ENCODE measurements around the gene GPR132. TPM values are rescaled to one million over a fixed set of nuclear protein-coding genes. Genes with fewer than 3 reads are reported as not detected.

The GPR132 gene
- total and polyA plus RNA-seq, 2 of the 8 experiments (the other 6 are each of a cell fraction or from before 2014, with no cell fraction given) = 0.11 TPM; not detected in 1

- H3K4me2 ChIP-seq (ENCODE audit: insufficient read depth in 1 of 2, low read depth in 2 of 2, low read length in 2 of 2) = no peak overlapping the region
- H4K5ac ChIP-seq (ENCODE audit: insufficient read length, low read depth, low read length) = no peak overlapping the region
- DNase-seq (ENCODE audit: low read depth in 1 of 2, low spot score in 2 of 2) = no peak
- peaks cover 0 to 4% of the 10 kb centered on the region in 2 experiments for H4K20me1 ChIP-seq (replicated peaks in 1 of 2; ENCODE audit: control insufficient read depth in 1 of 2, insufficient read depth in 2 of 2, low read length in 2 of 2)
- no peak overlapping the region for H3K23ac ChIP-seq (ENCODE audit: insufficient read length)
- H3K23me2 ChIP-seq (ENCODE audit: low read depth, low read length) = peaks cover 2% of the 10 kb centered on the region; the same call in 1 of the 2 replicates
- peaks cover 0 to 29% (median 16%) of the 10 kb centered on the region in 4 experiments; a peak in 6 of 7 replicates for H3K27me3 ChIP-seq (replicated peaks in 1 of 4; ENCODE audit: control insufficient read depth in 3 of 4, extremely low read depth in 1 of 4, insufficient read depth in 3 of 4, low read length in 3 of 4)
- H3K36me3 ChIP-seq (ENCODE audit: control insufficient read depth in 2 of 4, insufficient read depth in 4 of 4, low read length in 3 of 4) = no peaks in the 10 kb centered on the region
- WGBS, 2 experiments (ENCODE audit: extremely low coverage in 1 of 2, insufficient coverage in 1 of 2, insufficient read length in 1 of 2, insufficient replicate concordance in 2 of 2, low coverage in 1 of 2, low lambda C conversion rate in 2 of 2, missing lambda C conversion rate in 1 of 2) = 87% methylated on average over 14 of the region's 15 CpGs; no CpG with 5 or more reads in 1 of the 2 experiments
- TF ChIP-seq ZNF274 (IDR thresholded peaks at IDR 0.05; ENCODE audit: borderline replicate concordance, extremely low read depth, low read length) (no peak), JUND (IDR thresholded peaks at IDR 0.05; ENCODE audit: low read length) (no peak), FOSL1 (IDR thresholded peaks at IDR 0.05; ENCODE audit: insufficient read depth, low read depth, low read length) (no peak), SP1 (IDR thresholded peaks at IDR 0.05; ENCODE audit: low read depth, low read length) (no peak), NANOG (IDR thresholded peaks at IDR 0.05; ENCODE audit: insufficient read depth, low read depth, low read length, poor library complexity, severe bottlenecking) (no peak), POLR2A (IDR thresholded peaks at IDR 0.05; ENCODE audit: control extremely low read depth in 1 of 2, low read depth in 2 of 2, low read length in 2 of 2) (no peak), EZH2 (IDR thresholded peaks at IDR 0.05; ENCODE audit: low read depth, low read length, severe bottlenecking) (no peak), TAF1 (IDR thresholded peaks at IDR 0.05; ENCODE audit: low read depth, low read length) (no peak), TBP (IDR thresholded peaks at IDR 0.05; ENCODE audit: low read depth, low read length) (no peak), RFX5 (IDR thresholded peaks at IDR 0.05; ENCODE audit: borderline replicate concordance, low read depth, low read length) (no peak), POLR2AphosphoS5 (IDR thresholded peaks at IDR 0.05; ENCODE audit: low read depth, low read length) (no peak), YY1 (IDR thresholded peaks at IDR 0.05; ENCODE audit: low read depth, low read length) (no peak), CREB1 (IDR thresholded peaks at IDR 0.05) (no peak), SAP30 (IDR thresholded peaks at IDR 0.05; ENCODE audit: insufficient read depth, insufficient replicate concordance, low read length) (no peak), GTF2F1 (IDR thresholded peaks at IDR 0.05; ENCODE audit: borderline replicate concordance, low read depth, low read length) (no peak)
- H4K8ac ChIP-seq (ENCODE audit: extremely low read depth, insufficient read depth, low read length) = no peak overlapping the region
- no peaks in the 10 kb centered on the region for H3K79me1 ChIP-seq (ENCODE audit: low read depth, low read length)
- no peak overlapping the region for H3K4ac ChIP-seq (replicated peaks; ENCODE audit: insufficient read length, low read depth, low read length)
- H4K91ac ChIP-seq (replicated peaks; ENCODE audit: insufficient read length, low read length) = no peak overlapping the region
- H2BK120ac ChIP-seq (replicated peaks; ENCODE audit: low read depth, low read length) = no peak overlapping the region
- no peak overlapping the region for H3K27ac ChIP-seq (ENCODE audit: low read depth, low read length)
- H3K4me3 ChIP-seq (ENCODE audit: extremely low read depth in 1 of 4, insufficient read depth in 2 of 4, low read depth in 3 of 4, low read length in 4 of 4) = no peak overlapping the region
- no peak overlapping the region for H3K9ac ChIP-seq (replicated peaks in 1 of 4; ENCODE audit: extremely low read depth in 1 of 4, low read depth in 3 of 4, low read length in 3 of 4)
- H2BK5ac ChIP-seq (ENCODE audit: low read depth, low read length) = no peak overlapping the region
- POLR2A ChIA-PET (ENCODE audit: partially characterized antibody) = no interaction called here
- H3K79me2 ChIP-seq (ENCODE audit: control insufficient read depth in 1 of 2, insufficient read depth in 2 of 2, low read length in 2 of 2) = no peaks in the 10 kb centered on the region
- no peak overlapping the region for H3K18ac ChIP-seq (ENCODE audit: extremely low read depth, low read length)
- H2BK12ac ChIP-seq (ENCODE audit: low read depth, low read length) = no peak overlapping the region
- H3K14ac ChIP-seq (ENCODE audit: insufficient read length) = no peak overlapping the region
- no peak overlapping the region for H2BK15ac ChIP-seq (ENCODE audit: low read length)
- FAIRE-seq = no peak
- H2BK20ac ChIP-seq (ENCODE audit: low read length) = no peak overlapping the region
- no peak overlapping the region for H3K56ac ChIP-seq (replicated peaks; ENCODE audit: insufficient read length, low read depth, low read length)
- no peak overlapping the region for H2AK5ac ChIP-seq (ENCODE audit: low read depth, low read length)
- no peak overlapping the region for H2AFZ ChIP-seq (ENCODE audit: low read length)
- CTCF ChIA-PET (ENCODE audit: partially characterized antibody) = interaction anchor here (1.5 kb wide), 1 partner anchor 10 kb away, joined by 3 read pairs; no protein-coding TSS in a partner anchor
- H3K4me1 ChIP-seq (replicated peaks in 1 of 4; ENCODE audit: control insufficient read depth in 3 of 4, insufficient read depth in 4 of 4, low read length in 3 of 4) = peaks cover 0 to 15% (median 9%) of the 10 kb centered on the region in 4 experiments; a peak in 6 of 7 replicates
- peaks cover 11 to 22% of the 10 kb centered on the region in 2 experiments for H3K9me3 ChIP-seq (ENCODE audit: insufficient read depth in 2 of 2, low read depth in 1 of 2, low read length in 1 of 2)
Measured at GRCh38 chr14:105096206-105096875, 31.1 kb upstream of the GPR132 start.

Data from H1 (cell line).